B cell (primary cell): ENCODE measurements around the gene MDFIC2. TPM values are rescaled to one million over a fixed set of nuclear protein-coding genes. Genes with fewer than 3 reads are reported as not detected.

Source experiments
- ATAC-seq: fragments of 200-7000 bp; cut with Tn5 transposase; one replicate; pipeline ENCODE4 v1.10.0; 2021; ENCODE audit warnings: low read depth, mild to moderate bottlenecking, moderate number of reproducible peaks, moderate library complexity
- CTCF ChIA-PET: fragments of 350-600 bp; sonication (Branson Sonifier 250); formaldehyde crosslinking; loops from one replicate; lab custom pipeline; 2021; ENCODE audit warnings: antibody characterized with exemption, inconsistent platforms; lab: Charles Lee
- POLR2A ChIA-PET: fragments of 350-600 bp; sonication (Branson Sonifier 250); formaldehyde crosslinking; loops from one replicate; lab custom pipeline; 2021; ENCODE audit warnings: antibody characterized with exemption; lab: Charles Lee
- DNase-seq: peaks from one replicate; pipeline ENCODE4 v3.0.0; 2013
- H2AFZ ChIP-seq: 2 replicates; pipeline ENCODE4 v1.6.1; 2012; ENCODE audit warnings: mild to moderate bottlenecking, low read depth, low read length; ENCODE audit not compliant: insufficient read depth, poor library complexity, severe bottlenecking
- H3K27ac ChIP-seq, 2 donors: 1 replicate in 1 of 2; 2 replicates in 1 of 2; pipeline ENCODE4 v1.5.1; 2012 to 2013; ENCODE audit warnings: low read length in 2 of 2, mild to moderate bottlenecking in 2 of 2, moderate library complexity in 1 of 2
- H3K27me3 ChIP-seq, 4 experiments: fragments of 200-600 bp in 1 of 4; sonication (generic) in 1 of 4; replicated peaks in 1 of 4; 1 replicate in 2 of 4; 2 replicates in 2 of 4; pipeline versions ENCODE4 v1.6.1 to v1.7.0; 2013 to 2016; ENCODE audit warnings: low read length in 3 of 4, mild to moderate bottlenecking in 2 of 4, mixed read lengths in 1 of 4, moderate library complexity in 1 of 4; ENCODE audit not compliant: insufficient read depth in 4 of 4, control insufficient read depth in 3 of 4; ENCODE audit errors: control extremely low read depth in 1 of 4
- H3K36me3 ChIP-seq, 2 experiments: replicated peaks in 1 of 2; 1 replicate in 1 of 2; 2 replicates in 1 of 2; pipeline versions ENCODE4 v1.6.1 to v1.7.1; 2013; ENCODE audit warnings: low read length in 1 of 2; ENCODE audit not compliant: insufficient read depth in 2 of 2, control insufficient read depth in 1 of 2; ENCODE audit errors: control extremely low read depth in 1 of 2, extremely low read depth in 1 of 2
- H3K4me1 ChIP-seq, 2 donors: fragments of 200-600 bp in 1 of 2; sonication (generic) in 1 of 2; 1 replicate in 1 of 2; 2 replicates in 1 of 2; pipeline versions ENCODE4 v1.5.1 to v1.6.1; 2013 to 2017; ENCODE audit warnings: low read length in 2 of 2; ENCODE audit not compliant: control insufficient read depth in 2 of 2, insufficient read depth in 2 of 2
- H3K4me2 ChIP-seq: replicated peaks from 2 replicates; pipeline ENCODE3; 2012; ENCODE audit warnings: mild to moderate bottlenecking, low read depth, low read length; ENCODE audit not compliant: poor library complexity, severe bottlenecking
- H3K4me3 ChIP-seq, 5 experiments: fragments of 200-600 bp in 1 of 5; sonication (generic) in 1 of 5; 1 replicate in 3 of 5; 2 replicates in 2 of 5; pipeline versions ENCODE4 v1.5.1 to v1.7.0; 2011 to 2016; ENCODE audit warnings: low read length in 4 of 5, mild to moderate bottlenecking in 4 of 5, low read depth in 2 of 5, control low read depth in 1 of 5, moderate library complexity in 1 of 5; ENCODE audit not compliant: insufficient read depth in 1 of 5; ENCODE audit errors: control extremely low read depth in 1 of 5, extremely low read depth in 1 of 5
- H3K79me2 ChIP-seq: fragments of 200-600 bp; sonication (generic); one replicate; pipeline ENCODE4 v1.6.0; 2016; ENCODE audit warnings: low read length; ENCODE audit not compliant: control insufficient read depth, insufficient read depth
- H3K9ac ChIP-seq: fragments of 200-600 bp; sonication (generic); 2 replicates; pipeline ENCODE4 v1.6.1; 2017; ENCODE audit warnings: mild to moderate bottlenecking, low read length, moderate library complexity
- H3K9me3 ChIP-seq, 3 donors: one replicate each; pipeline versions ENCODE4 v1.6.1 to v1.7.1; 2013; ENCODE audit warnings: low read length in 2 of 3; ENCODE audit not compliant: control insufficient read depth in 2 of 3, insufficient read depth in 1 of 3; ENCODE audit errors: control extremely low read depth in 1 of 3
- H4K20me1 ChIP-seq: 2 replicates; pipeline ENCODE4 v1.6.0; 2012; ENCODE audit warnings: mild to moderate bottlenecking, low read length; ENCODE audit not compliant: insufficient read depth, control insufficient read depth, poor library complexity, severe bottlenecking
- H3K27ac Mint-ChIP-seq: one replicate; pipeline ENCODE4 v1.8.0; 2021; ENCODE audit warnings: mixed read lengths
- H3K27me3 Mint-ChIP-seq: one replicate; pipeline ENCODE4 v1.8.0; 2021; ENCODE audit warnings: mixed read lengths
- H3K4me1 Mint-ChIP-seq: one replicate; pipeline ENCODE4 v1.8.0; 2021; ENCODE audit warnings: mixed read lengths
- H3K4me3 Mint-ChIP-seq: one replicate; pipeline ENCODE4 v1.8.0; 2021; ENCODE audit warnings: mixed read lengths
- H3K9me3 Mint-ChIP-seq: one replicate; pipeline ENCODE4 v1.8.0; 2022; ENCODE audit warnings: mixed read lengths; ENCODE audit not compliant: insufficient read depth
- CTCF ChIP-seq: fragments of 200-600 bp; IDR thresholded peaks from one replicate; pipeline ENCODE4 v1.8.0; 2022; ENCODE audit warnings: antibody characterized with exemption, mild to moderate bottlenecking
- EZH2 ChIP-seq: IDR thresholded peaks from 2 replicates; pipeline ENCODE4 v1.6.1; 2012; ENCODE audit warnings: borderline replicate concordance, low read depth, mild to moderate bottlenecking, moderate library complexity, low read length; ENCODE audit not compliant: insufficient read depth, poor library complexity, severe bottlenecking
- WGBS: methylation state at CpG from one replicate; pipeline ENCODE4 v1.1.5; 2013; ENCODE audit warnings: missing lambda C conversion rate; ENCODE audit not compliant: insufficient coverage; 5-methylcytosine and 5-hydroxymethylcytosine counted together
- intact Hi-C: fragments of 100-400 bp; cut with micrococcal nuclease; formaldehyde crosslinking; loops from one replicate; pipeline ENCODE4 v1.10.0; 2022
- polyA minus RNA-seq: library from RNA; depleted of rRNA, polyadenylated mRNA; stranded (reverse); fragments of >200 nt; gene quantifications from 2 replicates; pipeline ENCODE4 v1.2.3, GENCODE V29; 2012
- polyA plus RNA-seq: library from polyadenylated mRNA; depleted of rRNA; stranded (reverse); fragments of >200 nt; gene quantifications from 2 replicates; pipeline ENCODE4 v1.2.3, GENCODE V29; 2012
- total RNA-seq, 2 donors: library from RNA; stranded (reverse); fragments of 120-200 nt in 1 of 2; gene quantifications; 1 replicate in 1 of 2; 2 replicates in 1 of 2; pipeline versions ENCODE4 v1.2.3 to v1.2.4, GENCODE V29; 2013 to 2022

The MDFIC2 gene
- not detected in 2 replicates for total RNA-seq
- not detected for total RNA-seq (2013)
- polyA plus RNA-seq: not detected in 2 replicates
- not detected in 2 replicates for polyA minus RNA-seq

- Mint-ChIP-seq H3K4me3 (no peak within 1 kb of the TSS), H3K27ac (no peak within 1 kb of the TSS), H3K27me3 (no peaks in the 10 kb centered on the region), H3K9me3 (no peaks in the 10 kb centered on the region), H3K4me1 (no peaks in the 10 kb centered on the region)
- H3K9ac ChIP-seq: no peak within 1 kb of the TSS
- H3K27me3 ChIP-seq: peaks cover 0 to 3% (median 0%) of the 10 kb centered on the region in 4 experiments
- ChIA-PET CTCF (no interaction called here), POLR2A (no interaction called here)
- H4K20me1 ChIP-seq: no peaks in the 10 kb centered on the region
- no peaks in the 10 kb centered on the region for H3K79me2 ChIP-seq
- H3K4me2 ChIP-seq: no peak within 1 kb of the TSS
- H3K27ac ChIP-seq: no peak within 1 kb of the TSS
- 87% methylated on average over 4 of the region's 7 CpGs for WGBS
- ATAC-seq (no peak), DNase-seq (no peak)
- no peak for TF ChIP-seq EZH2
- TF ChIP-seq CTCF: no peak
- no peaks in the 10 kb centered on the region for H3K4me1 ChIP-seq
- no peak within 1 kb of the TSS for H3K4me3 ChIP-seq
- no peak within 1 kb of the TSS for H2AFZ ChIP-seq
- no peaks in the 10 kb centered on the region for H3K36me3 ChIP-seq
- intact Hi-C loops: no loop called here
- H3K9me3 ChIP-seq: no peaks in the 10 kb centered on the region
These were observed at the start of gene MDFIC2 for GRCh38 chr3:70312336-70312735. MDFIC2 (minus strand) TSS chr3:70312638; CDS start chr3:70311973, 665 bp downstream.

- no peak for ATAC-seq
- DNase-seq: no peak
- ChIA-PET CTCF (interaction anchor here (1.5 kb wide), 1 partner anchor 239 kb away, joined by 4 read pairs; no protein-coding TSS in a partner anchor), POLR2A (no interaction called here)
- Histone ChIP-seq H3K4me1 (no peaks in the 10 kb centered on the region), H3K9me3 (no peaks in the 10 kb centered on the region), H3K27ac (no peak overlapping the region), H3K4me3 (no peak overlapping the region), H3K9ac (no peak overlapping the region), H4K20me1 (no peaks in the 10 kb centered on the region), H3K36me3 (no peaks in the 10 kb centered on the region), H2AFZ (no peak overlapping the region), H3K79me2 (no peaks in the 10 kb centered on the region), H3K27me3 (no peaks in the 10 kb centered on the region), H3K4me2 (no peak overlapping the region)
- WGBS: 69% methylated on average over 5 of the region's 9 CpGs
- TF ChIP-seq EZH2: no peak
- no peak for TF ChIP-seq CTCF
- H3K27me3 Mint-ChIP-seq: no peaks in the 10 kb centered on the region
- no peak overlapping the region for H3K27ac Mint-ChIP-seq
- intact Hi-C loops: no loop called here
- no peak overlapping the region for H3K4me3 Mint-ChIP-seq
- H3K9me3 Mint-ChIP-seq: peaks cover 4% of the 10 kb centered on the region
- no peaks in the 10 kb centered on the region for H3K4me1 Mint-ChIP-seq
These were observed 48.7 kb upstream of the MDFIC2 start for GRCh38 chr3:70360979-70361760.
